AG08396 (cell line): ENCODE results near the gene XPNPEP1.

Experiments used
- DNase-seq: peaks from one replicate; pipeline ENCODE4 v3.0.0; 2012; ENCODE audit warnings: low spot score, mixed read lengths

The XPNPEP1 gene

GRCh38 chr10:109947111-109947920 lies 24.0 kb upstream of the XPNPEP1 start:
- no peak for DNase-seq

DNA sequence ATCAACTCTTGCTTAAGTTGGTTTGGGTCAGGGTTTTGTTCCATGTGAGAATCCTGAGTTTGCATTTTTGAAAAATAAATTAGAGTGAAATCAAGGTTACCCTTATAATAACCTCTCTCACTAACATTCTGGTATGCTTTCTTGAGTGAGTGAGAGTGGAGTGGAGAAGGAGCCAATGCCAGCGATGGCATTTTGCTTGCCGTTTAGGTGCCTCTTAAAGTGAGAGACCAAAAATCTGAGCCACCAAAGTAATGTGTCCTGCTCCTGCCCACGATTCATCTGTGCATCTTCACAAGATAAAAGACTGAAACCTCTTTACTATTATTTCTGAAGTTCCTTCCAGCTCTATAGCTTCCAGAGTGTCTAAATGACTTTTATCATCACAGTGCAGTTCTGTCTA lies 23.4 kb upstream of the XPNPEP1 start:
- no peak for DNase-seq

GRCh38 chr10:109945473-109946177 lies 22.3 kb upstream of the XPNPEP1 start:
- DNase-seq, result no peak

- DNase-seq, result no peak
Observed at GRCh38 chr10:109944613-109945012, 21.3 kb upstream of the XPNPEP1 start.

DNA sequence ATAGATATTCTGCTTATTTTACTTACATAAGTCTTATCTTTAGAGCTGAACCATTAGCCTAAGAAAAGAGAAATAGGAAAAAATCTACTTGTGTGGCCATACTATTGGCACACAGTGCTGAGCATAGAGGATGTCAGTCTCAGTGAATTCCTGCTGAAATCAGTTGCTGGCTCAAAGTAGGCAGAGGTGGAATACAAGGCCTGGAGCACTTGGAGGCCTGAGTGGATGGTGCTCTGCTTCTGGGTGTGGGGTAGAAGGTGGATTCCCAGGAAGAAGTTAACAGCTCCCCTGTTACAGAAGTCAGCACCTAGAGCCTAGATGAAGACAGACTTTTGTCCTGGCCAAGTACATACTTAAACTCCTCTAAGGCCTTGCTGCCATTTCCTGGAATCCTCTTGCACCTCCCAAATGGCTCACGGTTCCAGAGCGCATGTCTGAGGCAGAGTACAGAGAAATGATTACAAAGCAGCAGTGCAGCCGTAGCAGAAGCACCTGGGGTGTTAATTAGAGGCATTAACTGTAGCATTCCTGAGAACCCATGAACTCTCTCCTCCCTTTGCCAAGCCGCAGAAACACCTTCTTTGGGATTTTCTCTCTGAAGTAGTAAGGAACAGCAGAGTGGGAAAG lies 18.0 kb upstream of the XPNPEP1 start:
- DNase-seq, result no peak

DNA sequence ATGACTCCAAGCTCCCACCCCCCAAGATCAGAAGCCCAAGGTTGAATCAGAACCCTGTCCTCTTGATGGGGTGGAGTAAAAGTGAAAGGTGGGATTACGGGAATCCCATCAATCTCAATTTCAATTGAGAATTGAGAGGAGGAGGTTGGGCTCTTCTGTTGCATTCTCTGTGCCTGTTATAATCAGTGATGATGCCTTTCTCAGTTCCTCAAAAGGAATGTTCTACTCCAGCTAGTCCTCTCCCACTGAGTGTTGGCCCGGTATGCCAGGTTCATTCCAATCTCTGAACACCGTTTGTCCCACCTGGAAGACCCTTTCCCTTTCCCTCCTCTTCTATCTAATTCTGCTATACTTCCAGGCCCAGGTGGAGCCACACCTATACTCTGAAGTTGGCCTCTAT lies 17.2 kb upstream of the XPNPEP1 start:
- DNase-seq, result no peak

- DNase-seq, result no peak
Observed at GRCh38 chr10:109940117-109940516, 16.8 kb upstream of the XPNPEP1 start.

GRCh38 chr10:109939315-109939961 lies 16.1 kb upstream of the XPNPEP1 start:
- no peak for DNase-seq

- no peak for DNase-seq
Observed at GRCh38 chr10:109937460-109938065, 14.3 kb upstream of the XPNPEP1 start.

DNA sequence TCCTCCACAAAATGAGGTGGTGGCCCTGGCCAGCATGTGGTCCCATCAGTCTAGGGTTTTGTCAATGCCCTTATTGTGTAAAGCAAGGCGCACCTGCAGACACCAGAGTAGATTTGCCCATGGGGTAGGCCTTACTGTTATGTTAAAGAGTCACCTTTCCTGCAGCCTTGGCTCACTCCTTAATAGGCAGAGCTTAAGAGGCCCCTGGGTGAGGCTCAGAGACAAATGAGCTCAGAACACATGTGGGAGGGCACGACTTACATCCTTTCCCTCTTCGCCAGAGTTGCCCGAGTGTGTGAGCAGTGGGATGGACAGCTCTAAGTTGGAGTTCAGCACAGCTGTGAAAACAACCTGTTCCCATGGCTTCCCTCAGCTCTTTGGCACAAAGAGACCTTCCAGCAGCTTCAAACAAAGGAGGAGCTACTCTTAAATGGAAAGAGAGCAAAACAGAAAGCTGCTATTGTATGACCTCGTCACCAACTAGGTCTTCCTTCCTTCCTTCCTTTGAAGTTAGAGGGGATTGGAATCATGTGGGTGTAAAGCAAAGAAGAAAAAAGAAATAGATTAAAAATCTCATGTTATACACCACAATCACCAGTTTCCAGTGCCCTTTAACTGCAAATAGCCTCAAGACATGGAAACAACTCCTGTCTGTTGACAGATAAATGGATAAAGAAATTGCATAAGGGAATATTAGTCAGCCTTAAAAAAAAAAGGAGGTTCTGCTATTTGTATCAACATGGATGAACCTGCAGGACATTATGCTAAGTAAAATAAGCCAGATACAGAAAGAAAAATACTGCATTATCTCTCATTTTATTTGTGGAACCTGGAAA lies 11.9 kb upstream of the XPNPEP1 start:
- no peak for DNase-seq

GRCh38 chr10:109933984-109934565 lies 10.8 kb upstream of the XPNPEP1 start:
- DNase-seq, result no peak

GRCh38 chr10:109932968-109933367 lies 9.7 kb upstream of the XPNPEP1 start:
- no peak for DNase-seq

DNA sequence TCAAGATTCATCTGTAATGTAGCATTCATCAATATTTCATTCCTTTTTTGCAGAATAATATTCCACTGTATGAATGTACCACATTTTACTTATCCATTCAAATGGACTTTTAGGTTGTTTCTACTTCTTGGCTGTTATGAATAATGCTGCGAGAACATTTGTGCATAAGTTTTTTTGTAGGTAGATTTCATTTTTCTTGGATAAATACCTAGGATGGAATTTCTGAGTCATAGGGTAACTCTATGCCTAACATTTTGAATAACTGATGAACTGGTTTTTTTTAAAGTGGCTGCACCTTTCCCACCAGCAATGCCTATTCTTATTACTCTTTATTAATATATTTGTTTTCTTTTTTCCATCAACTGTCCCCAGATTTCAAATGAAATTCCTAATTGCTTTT lies 9.1 kb upstream of the XPNPEP1 start:
- no peak for DNase-seq

- no peak for DNase-seq
Observed at GRCh38 chr10:109931163-109931562, 7.9 kb upstream of the XPNPEP1 start.

DNA sequence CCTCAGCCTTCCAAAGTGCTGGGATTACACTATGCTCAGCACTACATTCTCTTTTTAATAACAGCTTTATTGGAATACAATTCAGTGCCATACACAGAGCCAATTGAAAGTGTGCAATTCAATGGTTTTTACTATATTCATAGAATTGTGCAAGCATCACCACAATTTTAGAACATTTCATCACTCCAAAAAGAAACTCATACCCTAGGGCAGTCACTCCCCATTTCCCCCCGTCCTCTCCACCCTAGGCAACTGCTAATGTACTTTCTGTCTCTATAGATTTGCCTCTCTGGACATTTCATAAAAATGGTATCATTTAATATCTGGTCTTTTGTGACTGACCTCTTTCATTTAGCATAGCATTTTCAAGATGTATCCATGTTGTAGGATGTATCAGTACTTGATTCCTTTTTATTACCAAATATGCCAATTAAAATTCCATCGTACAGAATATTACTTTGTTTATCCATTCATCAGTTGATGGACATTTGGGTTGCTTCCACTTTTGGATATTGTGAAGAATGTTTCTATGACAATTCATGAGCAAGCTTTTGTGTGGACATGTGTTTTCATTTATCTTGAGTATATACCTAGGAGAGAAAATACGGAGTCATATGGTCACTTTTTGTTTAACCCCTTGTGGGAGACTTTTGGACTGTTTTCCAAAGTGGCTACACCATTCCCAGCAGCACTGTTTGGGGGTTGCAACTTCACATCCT lies 6.3 kb upstream of the XPNPEP1 start:
- DNase-seq, result no peak

- no peak for DNase-seq
Observed at GRCh38 chr10:109928475-109928891, 5.2 kb upstream of the XPNPEP1 start.

- no peak for DNase-seq
Observed at GRCh38 chr10:109926825-109927224, 3.5 kb upstream of the XPNPEP1 start.

DNA sequence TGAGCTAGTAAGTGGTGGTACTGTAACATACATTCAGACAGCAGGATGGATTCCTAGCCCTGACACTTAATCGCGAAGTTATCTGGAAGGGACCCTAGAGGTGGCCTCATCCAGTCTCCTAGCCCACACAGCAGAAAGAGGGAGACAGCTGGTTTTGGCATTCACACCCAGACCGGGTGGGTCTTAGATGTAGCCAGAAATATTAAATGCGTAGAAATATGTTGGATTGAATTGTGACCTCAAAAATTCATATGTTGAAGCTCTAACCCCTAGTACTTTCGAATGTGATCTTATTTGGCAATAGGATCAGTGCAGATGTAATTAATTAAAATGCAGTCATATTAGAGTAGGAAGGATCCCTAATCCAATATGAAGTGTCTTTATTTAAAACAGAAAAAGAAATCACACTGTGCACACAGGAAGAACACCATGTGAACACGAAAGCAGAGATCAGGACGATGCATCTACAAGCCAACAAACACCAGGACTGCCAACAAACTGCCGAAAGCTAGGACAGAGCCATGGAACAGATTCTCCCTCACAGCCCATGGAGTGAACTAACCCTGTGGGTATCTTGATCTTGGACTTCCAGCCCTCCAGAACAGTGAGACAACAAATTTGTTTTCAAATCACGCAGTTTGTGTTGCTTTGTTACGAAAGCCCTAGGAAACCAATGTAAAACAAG lies 2.9 kb upstream of the XPNPEP1 start:
- no peak for DNase-seq

GRCh38 chr10:109924967-109925620 lies 1.8 kb upstream of the XPNPEP1 start:
- no peak for DNase-seq
